HEK293T (cell line): ENCODE data around the gene SIX4.

Experiments
- CTCF ChIA-PET: fragments of 350-600 bp; formaldehyde crosslinking; extraction: SDS; loops from one replicate; lab custom pipeline; 2021; ENCODE audit warnings: antibody characterized with exemption, inconsistent platforms; lab: Yijun Ruan, JAX
- POLR2A ChIA-PET: fragments of 350-600 bp; formaldehyde crosslinking; extraction: SDS; loops from one replicate; lab custom pipeline; 2020; ENCODE audit warnings: antibody characterized with exemption, inconsistent platforms; lab: Yijun Ruan, JAX
- DNase-seq: peaks from one replicate; pipeline ENCODE4 v3.0.0; 2012; ENCODE audit warnings: mixed read lengths; ENCODE audit errors: extremely low spot score
- ARNT ChIP-seq: fragments of 450-650 bp; IDR thresholded peaks from 2 replicates; pipeline ENCODE4 v1.6.1; 2017; ENCODE audit warnings: mild to moderate bottlenecking
- BHLHE40 ChIP-seq: fragments of 450-650 bp; IDR thresholded peaks from 2 replicates; pipeline ENCODE4 v1.6.1; 2016; ENCODE audit warnings: mild to moderate bottlenecking, moderate library complexity, borderline replicate concordance
- CTBP1 ChIP-seq: fragments of 450-650 bp; IDR thresholded peaks from 2 replicates; pipeline ENCODE4 v1.6.1; 2016; ENCODE audit warnings: borderline replicate concordance
- ELF4 ChIP-seq: fragments of 450-650 bp; IDR thresholded peaks from 2 replicates; pipeline ENCODE4 v1.6.1; 2017; ENCODE audit warnings: antibody characterized with exemption
- FOXA1 ChIP-seq: fragments of 450-650 bp; IDR thresholded peaks from 2 replicates; pipeline ENCODE4 v1.6.1; 2016; ENCODE audit warnings: mild to moderate bottlenecking
- FOXK2 ChIP-seq: fragments of 450-650 bp; IDR thresholded peaks from 2 replicates; pipeline ENCODE4 v1.6.1; 2016; ENCODE audit warnings: mild to moderate bottlenecking
- FOXM1 ChIP-seq: fragments of 450-650 bp; IDR thresholded peaks from 2 replicates; pipeline ENCODE4 v1.6.1; 2017; ENCODE audit warnings: mild to moderate bottlenecking, borderline replicate concordance
- HDGF ChIP-seq: fragments of 450-650 bp; IDR thresholded peaks from 2 replicates; pipeline ENCODE4 v1.6.1; 2017; ENCODE audit warnings: antibody characterized with exemption, borderline replicate concordance
- L3MBTL2 ChIP-seq: fragments of 450-650 bp; conservative IDR thresholded peaks from 2 replicates; pipeline ENCODE4 v1.6.1; 2016; ENCODE audit warnings: mild to moderate bottlenecking
- LEF1 ChIP-seq: fragments of 450-650 bp; IDR thresholded peaks from 2 replicates; pipeline ENCODE4 v1.6.1; 2017; ENCODE audit warnings: mild to moderate bottlenecking, borderline replicate concordance
- NFRKB ChIP-seq: fragments of 450-650 bp; IDR thresholded peaks from 2 replicates; pipeline ENCODE4 v1.6.1; 2016; ENCODE audit warnings: mild to moderate bottlenecking, moderate library complexity
- SP1 ChIP-seq: fragments of 450-650 bp; IDR thresholded peaks from 2 replicates; pipeline ENCODE4 v1.6.1; 2017
- SUZ12 ChIP-seq: fragments of 450-650 bp; IDR thresholded peaks from 2 replicates; pipeline ENCODE4 v1.6.1; 2016; ENCODE audit warnings: mild to moderate bottlenecking
- TARDBP ChIP-seq: fragments of 450-650 bp; IDR thresholded peaks from 2 replicates; pipeline ENCODE4 v1.6.1; 2016
- ZNF384 ChIP-seq: fragments of 450-650 bp; IDR thresholded peaks from 2 replicates; pipeline ENCODE4 v1.6.1; 2016
- TF ChIP-seq, protein P1 (sequence below): fragments of 450-650 bp; IDR thresholded peaks from 2 replicates; pipeline ENCODE4 v1.6.1; 2016

SIX4 gene

DNA sequence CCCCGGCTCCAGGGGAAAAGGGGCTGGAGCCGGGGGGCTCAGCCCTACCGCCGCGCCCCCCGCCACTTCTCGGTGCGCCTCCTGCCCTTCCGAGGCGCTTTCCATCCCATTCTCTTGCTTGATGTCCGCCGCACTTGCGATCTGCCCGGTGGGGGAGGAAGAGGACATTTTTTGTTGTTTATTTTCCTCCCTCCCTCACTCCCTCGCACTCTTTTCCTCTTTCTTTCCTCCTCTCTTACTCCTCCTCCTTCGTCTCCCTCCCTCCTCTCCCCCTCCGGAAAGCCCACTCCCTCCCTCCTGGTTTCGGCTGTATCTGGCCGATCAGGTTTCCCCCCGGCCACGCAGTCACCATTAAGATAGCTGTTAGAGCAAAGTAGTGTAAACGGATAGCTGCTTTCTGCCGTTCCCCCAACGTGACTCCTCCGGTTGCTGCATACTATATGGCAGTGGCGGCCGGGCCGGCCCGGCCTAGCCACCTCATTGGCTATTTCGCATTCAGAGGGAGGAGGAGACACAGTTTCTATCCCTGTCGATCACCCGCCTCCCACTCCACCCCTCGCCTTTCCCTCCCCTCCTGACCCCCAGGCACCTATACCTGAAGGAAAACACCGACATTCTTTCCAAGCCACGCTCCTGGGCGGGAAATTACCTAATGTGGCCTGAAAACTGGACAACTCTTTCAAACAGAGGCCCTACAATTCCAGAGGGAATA is at the start of gene SIX4:
TSS of gene SIX4 (minus strand) at position 445 of the 712 bp plus-strand sequence. CDS start at position 168, 277 bp downstream.
- ChIA-PET CTCF (no interaction called here), POLR2A (interaction anchor here (0.6 to 6.0 kb wide), 9 partner anchors 9 to 257 kb away, joined by 3 to 71 read pairs (median 4); partner anchors contain the start of genes SLC38A6 and TRMT5)
- DNase-seq: peak; percentile 80
- TF ChIP-seq, protein P1, sequence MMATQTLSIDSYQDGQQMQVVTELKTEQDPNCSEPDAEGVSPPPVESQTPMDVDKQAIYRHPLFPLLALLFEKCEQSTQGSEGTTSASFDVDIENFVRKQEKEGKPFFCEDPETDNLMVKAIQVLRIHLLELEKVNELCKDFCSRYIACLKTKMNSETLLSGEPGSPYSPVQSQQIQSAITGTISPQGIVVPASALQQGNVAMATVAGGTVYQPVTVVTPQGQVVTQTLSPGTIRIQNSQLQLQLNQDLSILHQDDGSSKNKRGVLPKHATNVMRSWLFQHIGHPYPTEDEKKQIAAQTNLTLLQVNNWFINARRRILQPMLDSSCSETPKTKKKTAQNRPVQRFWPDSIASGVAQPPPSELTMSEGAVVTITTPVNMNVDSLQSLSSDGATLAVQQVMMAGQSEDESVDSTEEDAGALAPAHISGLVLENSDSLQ: peak; percentile 95
- TF ChIP-seq ARNT (no peak), L3MBTL2 (peak; percentile 21; the same call in 1 of the 2 replicates)

DNA sequence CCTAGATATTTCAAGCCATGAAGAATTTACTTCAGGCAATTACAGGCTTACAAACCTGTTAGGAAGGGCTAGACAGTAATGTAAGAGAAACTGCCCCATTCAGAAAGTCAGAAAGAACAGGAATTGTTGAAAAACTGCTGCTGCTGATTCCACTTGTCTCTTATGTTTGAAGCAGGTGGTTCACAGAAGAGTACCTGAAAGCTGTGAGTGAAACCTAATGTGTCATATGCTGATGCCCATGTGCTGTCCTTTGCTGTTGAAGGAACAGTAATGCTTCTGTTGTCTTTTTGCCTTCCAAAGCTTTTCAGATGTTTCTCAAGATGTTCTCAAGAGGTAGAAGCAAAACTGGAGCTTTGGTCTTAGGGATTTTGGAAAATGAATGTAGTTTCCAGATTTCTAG is 49.4 kb upstream of the SIX4 start:
- CTCF ChIA-PET: no interaction called here
- DNase-seq: no peak
- no peak for TF ChIP-seq ARNT
- TF ChIP-seq SP1: no peak
- no peak for TF ChIP-seq FOXK2
- no peak for TF ChIP-seq BHLHE40
- no peak for TF ChIP-seq NFRKB
- no peak for TF ChIP-seq SUZ12
- TF ChIP-seq ZNF384: no peak
- TF ChIP-seq ELF4: no peak
- TF ChIP-seq LEF1: no peak
- TF ChIP-seq FOXA1: no peak
- TF ChIP-seq HDGF: no peak
- no peak for TF ChIP-seq TARDBP
- no peak for TF ChIP-seq FOXM1
- POLR2A ChIA-PET: no interaction called here

DNA sequence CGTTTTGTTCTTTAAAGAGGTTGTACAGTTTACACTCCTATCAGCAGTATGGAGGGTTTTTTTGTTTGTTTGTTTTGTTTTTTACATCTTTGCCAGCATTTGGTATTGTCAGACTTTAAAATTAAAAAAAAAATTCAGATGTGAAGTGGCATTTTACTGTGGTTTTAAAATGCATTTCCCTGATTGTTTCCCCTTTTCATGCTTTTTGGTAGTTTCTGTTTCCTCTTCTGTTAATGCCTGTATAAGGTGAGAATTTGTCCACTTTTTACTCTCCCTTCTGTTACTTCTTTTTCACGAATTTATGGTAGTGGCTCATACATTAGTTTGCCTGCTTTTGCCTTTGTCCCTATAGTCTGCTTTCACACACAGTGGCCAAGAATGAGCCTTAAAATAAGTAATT is 47.0 kb upstream of the SIX4 start:
- POLR2A ChIA-PET: no interaction called here
- CTCF ChIA-PET: no interaction called here
- TF ChIP-seq SUZ12 (no peak), HDGF (no peak), CTBP1 (no peak)
- DNase-seq: no peak

DNA sequence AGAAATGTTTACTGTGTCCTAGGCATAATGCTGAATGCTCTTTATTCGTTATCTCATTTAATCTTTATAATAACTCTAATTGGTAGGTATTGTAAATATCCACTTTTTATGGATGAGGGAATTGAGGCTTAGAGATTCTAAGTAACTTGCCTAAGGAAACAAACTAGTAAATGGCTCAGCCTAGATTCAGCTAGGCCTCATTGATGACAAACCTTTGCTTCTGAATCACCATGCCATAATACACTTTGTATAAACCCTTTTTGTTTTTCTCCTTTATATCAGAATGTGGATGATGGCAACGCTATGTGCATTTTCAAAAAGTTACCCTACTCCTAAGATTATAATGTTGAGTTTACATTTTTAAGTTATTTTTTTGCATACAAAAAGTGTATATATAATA is 44.5 kb upstream of the SIX4 start:
- TF ChIP-seq SP1 (no peak), SUZ12 (no peak), ELF4 (no peak), ZNF384 (no peak), FOXK2 (no peak), L3MBTL2 (no peak)
- ChIA-PET CTCF (no interaction called here), POLR2A (no interaction called here)
- DNase-seq: no peak

DNA sequence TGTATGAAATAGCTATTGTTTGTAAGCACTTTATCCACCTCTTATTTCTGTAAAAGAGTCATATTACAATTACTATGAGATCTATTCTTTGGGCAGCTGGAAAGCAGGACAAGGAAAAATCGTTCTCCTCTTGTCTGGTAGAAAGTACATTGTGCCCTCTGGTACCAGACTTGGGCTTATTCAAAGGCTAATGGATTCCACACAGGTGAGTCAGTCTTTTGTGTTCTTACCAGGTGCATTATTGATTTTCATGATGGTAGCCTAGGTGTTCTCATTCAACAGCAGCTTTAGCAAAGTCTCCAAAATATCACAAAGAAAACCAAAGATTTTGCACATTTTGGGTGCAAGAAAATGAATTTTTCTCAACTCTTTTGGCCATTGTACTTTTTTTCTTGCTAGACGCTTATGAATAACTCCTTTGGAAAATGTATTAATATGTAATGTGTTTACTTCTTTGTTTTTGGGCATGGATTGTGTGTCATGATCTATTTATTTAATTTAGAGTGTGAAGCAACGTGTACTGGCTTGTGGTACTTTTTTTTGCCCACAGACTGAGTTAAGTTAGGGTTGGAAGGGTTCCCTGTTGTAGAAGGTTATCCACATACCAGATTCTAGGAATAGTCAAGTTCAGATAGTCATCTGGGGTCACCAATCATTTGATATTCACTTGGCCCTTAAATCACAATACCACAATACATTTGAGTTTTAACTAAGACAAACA is 36.7 kb upstream of the SIX4 start:
- TF ChIP-seq CTBP1: no peak
- TF ChIP-seq FOXK2: no peak
- TF ChIP-seq ZNF384: no peak
- TF ChIP-seq, protein P1: no peak
- TF ChIP-seq TARDBP: no peak
- TF ChIP-seq BHLHE40: no peak
- no peak for TF ChIP-seq LEF1
- no peak for TF ChIP-seq HDGF
- TF ChIP-seq ELF4: no peak
- TF ChIP-seq FOXM1: no peak
- TF ChIP-seq NFRKB: no peak
- TF ChIP-seq ARNT: no peak
- no peak for DNase-seq
- ChIA-PET POLR2A (interaction anchor here (0.6 kb wide), 1 partner anchor 1001 kb away, joined by 3 read pairs; the partner anchor contains the start of gene SNAPC1), CTCF (no interaction called here)

DNA sequence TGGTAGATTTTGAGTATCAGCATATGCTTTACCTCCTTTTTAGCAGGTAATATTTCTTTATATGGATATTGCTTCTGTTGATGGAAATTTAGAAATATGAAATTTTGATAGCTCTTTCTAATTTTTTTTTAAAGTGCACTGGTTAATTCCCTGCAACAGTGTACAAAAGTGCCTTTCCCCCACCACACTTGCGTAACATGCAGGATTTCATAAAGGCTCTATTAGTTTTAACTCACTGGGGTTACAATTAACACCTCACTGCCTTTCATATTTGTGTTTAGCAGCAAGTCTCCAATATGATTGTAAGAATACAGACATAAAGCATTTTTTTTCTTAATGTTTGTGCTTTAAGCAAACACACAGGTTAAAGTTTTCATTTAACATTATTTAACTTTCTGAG is 36.1 kb upstream of the SIX4 start:
- CTCF ChIA-PET: no interaction called here
- no peak for TF ChIP-seq CTBP1
- no peak for TF ChIP-seq HDGF
- no peak for TF ChIP-seq FOXM1
- no peak for TF ChIP-seq FOXK2
- no peak for TF ChIP-seq ELF4
- no peak for TF ChIP-seq LEF1
- TF ChIP-seq ARNT: no peak
- TF ChIP-seq L3MBTL2: no peak
- TF ChIP-seq SUZ12: no peak
- TF ChIP-seq FOXA1: no peak
- no peak for TF ChIP-seq ZNF384
- TF ChIP-seq, protein P1: no peak
- TF ChIP-seq NFRKB: no peak
- no peak for DNase-seq
- POLR2A ChIA-PET: interaction anchor here (0.6 kb wide), 1 partner anchor 1002 kb away, joined by 3 read pairs; the partner anchor contains the start of gene SNAPC1

DNA sequence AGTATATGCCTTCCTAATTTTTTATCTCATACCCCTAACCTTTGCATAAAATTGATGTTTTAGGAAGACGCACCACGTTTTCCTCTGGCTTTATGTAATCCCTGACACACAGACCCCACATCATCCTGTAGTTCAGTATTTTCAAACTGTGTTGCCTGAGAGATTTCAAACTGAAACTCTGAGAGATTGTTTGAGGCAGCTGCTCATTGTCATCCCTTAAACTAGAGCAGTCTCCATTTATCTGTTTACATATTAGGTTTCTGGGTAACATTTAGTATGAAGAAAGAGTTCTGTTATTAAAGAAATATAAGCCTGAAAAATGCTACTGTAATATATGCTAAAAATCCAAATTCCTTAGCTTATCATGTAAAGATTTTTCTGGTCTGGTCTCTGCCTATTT is 34.7 kb upstream of the SIX4 start:
- no peak for DNase-seq
- TF ChIP-seq FOXK2: no peak
- no peak for TF ChIP-seq TARDBP
- TF ChIP-seq FOXM1: no peak
- TF ChIP-seq L3MBTL2: no peak
- TF ChIP-seq ZNF384: no peak
- no peak for TF ChIP-seq CTBP1
- TF ChIP-seq SP1: no peak
- no peak for TF ChIP-seq LEF1
- TF ChIP-seq BHLHE40: no peak
- TF ChIP-seq ARNT: no peak
- TF ChIP-seq ELF4: no peak
- TF ChIP-seq, protein P1: no peak
- ChIA-PET POLR2A (no interaction called here), CTCF (no interaction called here)
